ENCODE measurements around the gene NT5DC4. TPM values are rescaled to one million over a fixed set of nuclear protein-coding genes. Genes with fewer than 3 reads are reported as not detected.

NT5DC4 gene
- total and polyA plus RNA-seq, 4 donors, result 0.23 TPM; not detected in 3

GRCh38 chr2:112779598-112779997 is 58.8 kb downstream of the NT5DC4 start:
- DNase-seq (no peak), ATAC-seq (ENCODE audit: low FRiP score) (no peak)
- 79 to 94% methylated on average over 1 of the region's 1 CpG for WGBS, 2 donors
- intact Hi-C loops (cut with DNase I), result no loop called here
- Histone ChIP-seq H3K9me3 (ENCODE audit: control insufficient read depth, low read length) (no peaks in the 10 kb centered on the region), H3K4me1 (ENCODE audit: control insufficient read depth in 1 of 2, insufficient read depth in 2 of 2, low read length in 2 of 2) (no peaks in the 10 kb centered on the region), H3K27ac (ENCODE audit: low read depth in 1 of 2, low read length in 2 of 2) (no peak overlapping the region), H3K36me3 (ENCODE audit: control insufficient read depth in 1 of 2, insufficient read depth in 2 of 2, low read length in 1 of 2) (no peaks in the 10 kb centered on the region), H3K27me3 (ENCODE audit: control insufficient read depth in 1 of 2, insufficient read depth in 2 of 2, low read length in 1 of 2) (no peaks in the 10 kb centered on the region), H3K4me3 (ENCODE audit: low read length in 2 of 2) (no peak overlapping the region)

GRCh38 chr2:112782234-112782799 is 61.5 kb downstream of the NT5DC4 start:
- ATAC-seq (ENCODE audit: low FRiP score), result no peak
- intact Hi-C loops (cut with DNase I), result no loop called here
- DNase-seq, result no peak
- Histone ChIP-seq H3K27ac (ENCODE audit: low read depth in 1 of 2, low read length in 2 of 2) (no peak overlapping the region), H3K9me3 (ENCODE audit: control insufficient read depth, low read length) (no peaks in the 10 kb centered on the region), H3K27me3 (ENCODE audit: control insufficient read depth in 1 of 2, insufficient read depth in 2 of 2, low read length in 1 of 2) (no peaks in the 10 kb centered on the region), H3K4me1 (ENCODE audit: control insufficient read depth in 1 of 2, insufficient read depth in 2 of 2, low read length in 2 of 2) (no peaks in the 10 kb centered on the region), H3K36me3 (ENCODE audit: control insufficient read depth in 1 of 2, insufficient read depth in 2 of 2, low read length in 1 of 2) (no peaks in the 10 kb centered on the region), H3K4me3 (ENCODE audit: low read length in 2 of 2) (no peak overlapping the region)
- WGBS, 2 donors, result 88 to 91% methylated on average over 3 of the region's 3 CpGs

GRCh38 chr2:112783187-112783714 is 62.4 kb downstream of the NT5DC4 start:
- WGBS, 2 donors, result 88 to 93% methylated on average over 3 of the region's 3 CpGs
- intact Hi-C loops (cut with DNase I), result no loop called here
- Histone ChIP-seq H3K4me3 (ENCODE audit: low read length in 2 of 2) (no peak overlapping the region), H3K4me1 (ENCODE audit: control insufficient read depth in 1 of 2, insufficient read depth in 2 of 2, low read length in 2 of 2) (no peaks in the 10 kb centered on the region), H3K9me3 (ENCODE audit: control insufficient read depth, low read length) (no peaks in the 10 kb centered on the region), H3K27me3 (ENCODE audit: control insufficient read depth in 1 of 2, insufficient read depth in 2 of 2, low read length in 1 of 2) (no peaks in the 10 kb centered on the region), H3K36me3 (ENCODE audit: control insufficient read depth in 1 of 2, insufficient read depth in 2 of 2, low read length in 1 of 2) (no peaks in the 10 kb centered on the region), H3K27ac (ENCODE audit: low read depth in 1 of 2, low read length in 2 of 2) (no peak overlapping the region)
- ATAC-seq (ENCODE audit: low FRiP score) (no peak), DNase-seq (no peak)

GRCh38 chr2:112784199-112785189 is 63.7 kb downstream of the NT5DC4 start, which contains the start of gene IL1A:
Gene IL1A (minus strand): TSS chr2:112784493. CDS start chr2:112783770, 723 bp downstream.
- H3K27me3 ChIP-seq (ENCODE audit: control insufficient read depth in 1 of 2, insufficient read depth in 2 of 2, low read length in 1 of 2), result no peaks in the 10 kb centered on the region
- H3K36me3 ChIP-seq (ENCODE audit: control insufficient read depth in 1 of 2, insufficient read depth in 2 of 2, low read length in 1 of 2), result no peaks in the 10 kb centered on the region
- DNase-seq, result no peak
- intact Hi-C loops (cut with DNase I), result no loop called here
- WGBS, 2 donors, result 31 to 34% methylated on average over 13 of the region's 13 CpGs
- no peaks in the 10 kb centered on the region for H3K4me1 ChIP-seq (ENCODE audit: control insufficient read depth in 1 of 2, insufficient read depth in 2 of 2, low read length in 2 of 2)
- no peak within 1 kb of the TSS for H3K4me3 ChIP-seq (ENCODE audit: low read length in 2 of 2)
- H3K27ac ChIP-seq (ENCODE audit: low read depth in 1 of 2, low read length in 2 of 2), result no peak within 1 kb of the TSS
- ATAC-seq (ENCODE audit: low FRiP score), result no peak
- no peaks in the 10 kb centered on the region for H3K9me3 ChIP-seq (ENCODE audit: control insufficient read depth, low read length)

GRCh38 chr2:112787294-112787693 is 66.5 kb downstream of the NT5DC4 start:
- Histone ChIP-seq H3K27ac (ENCODE audit: low read depth in 1 of 2, low read length in 2 of 2) (no peak overlapping the region), H3K27me3 (ENCODE audit: control insufficient read depth in 1 of 2, insufficient read depth in 2 of 2, low read length in 1 of 2) (no peaks in the 10 kb centered on the region), H3K9me3 (ENCODE audit: control insufficient read depth, low read length) (no peaks in the 10 kb centered on the region), H3K4me3 (ENCODE audit: low read length in 2 of 2) (no peak overlapping the region), H3K36me3 (ENCODE audit: control insufficient read depth in 1 of 2, insufficient read depth in 2 of 2, low read length in 1 of 2) (no peaks in the 10 kb centered on the region), H3K4me1 (ENCODE audit: control insufficient read depth in 1 of 2, insufficient read depth in 2 of 2, low read length in 2 of 2) (no peaks in the 10 kb centered on the region)
- 93% methylated on average over 3 of the region's 3 CpGs for WGBS, 2 donors
- no peak for ATAC-seq (ENCODE audit: low FRiP score)
- no peak for DNase-seq
- intact Hi-C loops (cut with DNase I), result no loop called here

- Histone ChIP-seq H3K36me3 (ENCODE audit: control insufficient read depth in 1 of 2, insufficient read depth in 2 of 2, low read length in 1 of 2) (no peaks in the 10 kb centered on the region), H3K4me3 (ENCODE audit: low read length in 2 of 2) (no peak overlapping the region), H3K9me3 (ENCODE audit: control insufficient read depth, low read length) (no peaks in the 10 kb centered on the region), H3K27me3 (ENCODE audit: control insufficient read depth in 1 of 2, insufficient read depth in 2 of 2, low read length in 1 of 2) (no peaks in the 10 kb centered on the region), H3K4me1 (ENCODE audit: control insufficient read depth in 1 of 2, insufficient read depth in 2 of 2, low read length in 2 of 2) (no peaks in the 10 kb centered on the region), H3K27ac (ENCODE audit: low read depth in 1 of 2, low read length in 2 of 2) (no peak overlapping the region)
- no peak for ATAC-seq (ENCODE audit: low FRiP score)
- 87 to 89% methylated on average over 4 of the region's 4 CpGs for WGBS, 2 donors
- DNase-seq, result no peak
- intact Hi-C loops (cut with DNase I), result no loop called here
Observed at GRCh38 chr2:112787729-112788393, 67.0 kb downstream of the NT5DC4 start.

- Histone ChIP-seq H3K4me1 (ENCODE audit: control insufficient read depth in 1 of 2, insufficient read depth in 2 of 2, low read length in 2 of 2) (no peaks in the 10 kb centered on the region), H3K27me3 (ENCODE audit: control insufficient read depth in 1 of 2, insufficient read depth in 2 of 2, low read length in 1 of 2) (no peaks in the 10 kb centered on the region), H3K9me3 (ENCODE audit: control insufficient read depth, low read length) (no peaks in the 10 kb centered on the region), H3K36me3 (ENCODE audit: control insufficient read depth in 1 of 2, insufficient read depth in 2 of 2, low read length in 1 of 2) (no peaks in the 10 kb centered on the region), H3K4me3 (ENCODE audit: low read length in 2 of 2) (no peak overlapping the region), H3K27ac (ENCODE audit: low read depth in 1 of 2, low read length in 2 of 2) (no peak overlapping the region)
- DNase-seq (no peak), ATAC-seq (ENCODE audit: low FRiP score) (no peak)
- intact Hi-C loops (cut with DNase I), result no loop called here
- WGBS, 2 donors, result 91% methylated on average over 3 of the region's 3 CpGs
Observed at GRCh38 chr2:112788653-112789052, 67.8 kb downstream of the NT5DC4 start.

Data from aorta (tissue), 5 donors.